ENCODE results near the gene SLC39A5. TPM values are rescaled to one million over a fixed set of nuclear protein-coding genes. Genes with fewer than 3 reads are reported as not detected.

Gene SLC39A5
- total RNA-seq, 4 donors from 2014 or later, result not detected

- no peak for TF ChIP-seq CTCF (IDR thresholded peaks at IDR 0.05; ENCODE audit: low read depth)
Measured at GRCh38 chr12:56237552-56237951, 7.7 kb downstream of the SLC39A5 start.

GRCh38 chr12:56241424-56242303 is 11.8 kb downstream of the SLC39A5 start:
- no peak for TF ChIP-seq CTCF (IDR thresholded peaks at IDR 0.05; ENCODE audit: low read depth)

GRCh38 chr12:56242986-56243385 is 13.1 kb downstream of the SLC39A5 start:
- no peak for TF ChIP-seq CTCF (IDR thresholded peaks at IDR 0.05; ENCODE audit: low read depth)

- TF ChIP-seq CTCF (IDR thresholded peaks at IDR 0.05; ENCODE audit: low read depth), result no peak
Measured at GRCh38 chr12:56243731-56244181, 13.9 kb downstream of the SLC39A5 start.

GRCh38 chr12:56244494-56244893 is 14.6 kb downstream of the SLC39A5 start:
- TF ChIP-seq CTCF (IDR thresholded peaks at IDR 0.05; ENCODE audit: low read depth), result no peak

- no peak for TF ChIP-seq CTCF (IDR thresholded peaks at IDR 0.05; ENCODE audit: low read depth)
Measured at GRCh38 chr12:56247923-56248322, 18.1 kb downstream of the SLC39A5 start.

GRCh38 chr12:56248711-56249110 is 18.9 kb downstream of the SLC39A5 start:
- no peak for TF ChIP-seq CTCF (IDR thresholded peaks at IDR 0.05; ENCODE audit: low read depth)

All from subcutaneous adipose tissue (tissue), 4 donors.